Measurements from ENCODE around the gene MRPL28.

GRCh38 chr16:363110-363765 lies 7.1 kb downstream of the MRPL28 start:
- TF ChIP-seq CTCF (IDR thresholded peaks at IDR 0.05) = no peak
- no peak for TF ChIP-seq POLR2A (IDR thresholded peaks at IDR 0.05)
